CD14-positive monocyte (primary cell): Measurements from ENCODE around the gene TMEM144. TPM values are rescaled to one million over a fixed set of nuclear protein-coding genes. Genes with fewer than 3 reads are reported as not detected.

Source experiments
- DNase-seq, 3 donors: peaks; one replicate each; pipeline ENCODE4 v3.0.0-alpha.2; 2011 to 2022
- H2AFZ ChIP-seq: 2 replicates; pipeline ENCODE4 v1.6.0; 2012; ENCODE audit warnings: mild to moderate bottlenecking, low read depth, low read length, inconsistent platforms; ENCODE audit not compliant: insufficient read depth, poor library complexity, severe bottlenecking
- H3K27ac ChIP-seq, 2 donors: 1 replicate in 1 of 2; 2 replicates in 1 of 2; pipeline ENCODE4 v1.5.1; 2012 to 2013; ENCODE audit warnings: low read length in 2 of 2, control low read depth in 1 of 2, inconsistent platforms in 1 of 2, low read depth in 1 of 2, mild to moderate bottlenecking in 1 of 2
- H3K27me3 ChIP-seq, 2 donors: one replicate each; pipeline versions ENCODE4 v1.6.0 to v1.6.1; 2011 to 2013; ENCODE audit warnings: low read length in 2 of 2; ENCODE audit not compliant: control insufficient read depth in 2 of 2, insufficient read depth in 2 of 2
- H3K36me3 ChIP-seq, 2 donors: replicated peaks in 1 of 2; 1 replicate in 1 of 2; 2 replicates in 1 of 2; pipeline versions ENCODE4 v1.5.1 to v1.6.1; 2012 to 2013; ENCODE audit warnings: low read length in 2 of 2, control low read depth in 1 of 2, inconsistent platforms in 1 of 2, mild to moderate bottlenecking in 1 of 2; ENCODE audit not compliant: insufficient read depth in 2 of 2, control insufficient read depth in 1 of 2
- H3K4me1 ChIP-seq, 2 donors: 1 replicate in 1 of 2; 2 replicates in 1 of 2; pipeline versions ENCODE4 v1.5.1 to v1.6.1; 2012 to 2013; ENCODE audit warnings: low read length in 2 of 2, control low read depth in 1 of 2, inconsistent platforms in 1 of 2, mild to moderate bottlenecking in 1 of 2, moderate library complexity in 1 of 2; ENCODE audit not compliant: insufficient read depth in 2 of 2, control insufficient read depth in 1 of 2
- H3K4me2 ChIP-seq: replicated peaks from 2 replicates; pipeline ENCODE3; 2012; ENCODE audit warnings: low read length, moderate library complexity, mild to moderate bottlenecking; ENCODE audit not compliant: poor library complexity, severe bottlenecking; ENCODE audit errors: extremely low read depth
- H3K4me3 ChIP-seq, 3 experiments: fragments of 200-600 bp in 1 of 3; sonication (generic) in 1 of 3; replicated peaks in 1 of 3; 1 replicate in 2 of 3; 2 replicates in 1 of 3; pipeline ENCODE4 v1.5.1; 2011 to 2013; ENCODE audit warnings: low read length in 3 of 3, mild to moderate bottlenecking in 3 of 3, control low read depth in 2 of 3, low read depth in 2 of 3, inconsistent platforms in 1 of 3, moderate library complexity in 1 of 3
- H3K79me2 ChIP-seq: 2 replicates; pipeline ENCODE4 v1.6.0; 2012; ENCODE audit warnings: mild to moderate bottlenecking, control low read depth, inconsistent platforms, low read length, moderate library complexity; ENCODE audit not compliant: insufficient read depth
- H3K9ac ChIP-seq: 2 replicates; pipeline ENCODE4 v1.6.0; 2017; ENCODE audit warnings: low read length, mild to moderate bottlenecking; ENCODE audit not compliant: insufficient read depth, poor library complexity, severe bottlenecking
- H3K9me3 ChIP-seq, 2 donors: replicated peaks in 1 of 2; 1 replicate in 1 of 2; 2 replicates in 1 of 2; pipeline versions ENCODE4 v1.5.1 to v1.6.1; 2012 to 2013; ENCODE audit warnings: low read length in 2 of 2, control low read depth in 1 of 2; ENCODE audit not compliant: control insufficient read depth in 1 of 2, insufficient read depth in 1 of 2
- H4K20me1 ChIP-seq: 2 replicates; pipeline ENCODE4 v1.6.0; 2012; ENCODE audit warnings: mild to moderate bottlenecking, low read length, control low read depth, moderate library complexity; ENCODE audit not compliant: insufficient read depth
- H3K27ac Mint-ChIP-seq, 7 donors: one replicate each; pipeline ENCODE4 v1.8.0; 2020; ENCODE audit warnings: mild to moderate bottlenecking in 7 of 7, mixed read lengths in 7 of 7, moderate library complexity in 6 of 7, inconsistent platforms in 2 of 7
- H3K27me3 Mint-ChIP-seq, 3 donors: one replicate each; pipeline ENCODE4 v1.8.0; 2021 to 2022; ENCODE audit warnings: low read depth in 3 of 3, mild to moderate bottlenecking in 3 of 3, mixed read lengths in 3 of 3, moderate library complexity in 3 of 3, inconsistent platforms in 1 of 3
- H3K36me3 Mint-ChIP-seq, 2 donors: one replicate each; pipeline ENCODE4 v1.8.0; 2020; ENCODE audit warnings: mixed read lengths in 2 of 2, inconsistent platforms in 1 of 2, mild to moderate bottlenecking in 1 of 2
- H3K4me1 Mint-ChIP-seq: one replicate; pipeline ENCODE4 v1.8.0; 2020; ENCODE audit warnings: mild to moderate bottlenecking, mixed read lengths
- H3K4me3 Mint-ChIP-seq, 2 donors: one replicate each; pipeline ENCODE4 v1.8.0; 2020; ENCODE audit warnings: mild to moderate bottlenecking in 2 of 2, mixed read lengths in 2 of 2, moderate library complexity in 1 of 2
- H3K9me3 Mint-ChIP-seq, 7 donors: one replicate each; pipeline ENCODE4 v1.8.0; 2020 to 2022; ENCODE audit warnings: mixed read lengths in 7 of 7, mild to moderate bottlenecking in 6 of 7, moderate library complexity in 6 of 7, inconsistent platforms in 2 of 7
- CTCF ChIP-seq: fragments of 200-600 bp; IDR thresholded peaks from one replicate; pipeline ENCODE4 v1.8.0; 2022; ENCODE audit warnings: antibody characterized with exemption, mild to moderate bottlenecking
- WGBS: methylation state at CpG from one replicate; pipeline ENCODE4 v1.1.5; 2013; ENCODE audit warnings: missing lambda C conversion rate; ENCODE audit not compliant: insufficient coverage; 5-methylcytosine and 5-hydroxymethylcytosine counted together
- intact Hi-C, 2 donors: fragments of 100-400 bp; cut with micrococcal nuclease; formaldehyde crosslinking; loops; one replicate each; pipeline versions ENCODE4 v1.15.0 to v1.15.1; 2023
- polyA plus RNA-seq, 3 donors: library from polyadenylated mRNA; depleted of rRNA in 1 of 3; unstranded in 2 of 3; stranded (reverse) in 1 of 3; fragments of 300-500 nt in 2 of 3; fragments of >200 nt in 1 of 3; fragmentation: Illumina TruSeq in 2 of 3; gene quantifications; 1 replicate in 2 of 3; 2 replicates in 1 of 3; pipeline ENCODE4 v1.2.3, GENCODE V29; 2012 to 2021

TMEM144 gene
- polyA plus RNA-seq, 3 donors = 1.0 to 27.9 (median 1.5) TPM

GRCh38 chr4:158163941-158164767 is 46.1 kb upstream of the TMEM144 start:
- TF ChIP-seq CTCF = no peak
- Histone ChIP-seq H3K4me3 (no peak overlapping the region), H3K79me2 (peaks cover 94% of the 10 kb centered on the region), H4K20me1 (peaks cover 85% of the 10 kb centered on the region), H3K27me3 (no peaks in the 10 kb centered on the region), H3K4me1 (peaks cover 83 to 94% of the 10 kb centered on the region in 2 donors), H3K27ac (peak overlapping the region in 1 of 2 donors; percentile 17), H2AFZ (no peak overlapping the region), H3K9me3 (no peaks in the 10 kb centered on the region), H3K9ac (no peak overlapping the region), H3K4me2 (peak overlapping the region; percentile 9), H3K36me3 (peaks cover 11 to 38% of the 10 kb centered on the region in 2 donors)
- Mint-ChIP-seq H3K9me3 (no peaks in the 10 kb centered on the region), H3K27ac (peak overlapping the region in 4 of 7 donors; percentile 29 to 78 (median 43)), H3K27me3 (no peaks in the 10 kb centered on the region), H3K36me3 (peaks cover 35 to 56% of the 10 kb centered on the region in 2 donors), H3K4me3 (peak overlapping the region in 1 of 2 donors; percentile 23), H3K4me1 (peaks cover 88% of the 10 kb centered on the region)
- DNase-seq = no peak
- WGBS = 89% methylated on average over 2 of the region's 10 CpGs
- intact Hi-C loops = loop anchor here in 1 of 2 donors (10.0 kb wide), 1 partner anchor 169 kb away; no protein-coding TSS in a partner anchor

GRCh38 chr4:158164768-158165213 is 45.5 kb upstream of the TMEM144 start:
- no peaks in the 10 kb centered on the region for H3K27me3 Mint-ChIP-seq
- Histone ChIP-seq H3K27me3 (no peaks in the 10 kb centered on the region), H3K4me3 (peak overlapping the region in 1 of 3 experiments; percentile 98), H2AFZ (no peak overlapping the region), H3K36me3 (peaks cover 11 to 32% of the 10 kb centered on the region in 2 donors), H3K79me2 (peaks cover 94% of the 10 kb centered on the region), H3K4me2 (peak overlapping the region; percentile 92), H3K9me3 (no peaks in the 10 kb centered on the region), H4K20me1 (peaks cover 79% of the 10 kb centered on the region), H3K27ac (peak overlapping the region in 1 of 2 donors; percentile 17), H3K9ac (no peak overlapping the region), H3K4me1 (peaks cover 86 to 93% of the 10 kb centered on the region in 2 donors)
- peak overlapping the region in 1 of 7 donors; percentile 42 for H3K27ac Mint-ChIP-seq
- no peaks in the 10 kb centered on the region for H3K9me3 Mint-ChIP-seq
- DNase-seq = no peak
- peak overlapping the region in 1 of 2 donors; percentile 83 for H3K4me3 Mint-ChIP-seq
- TF ChIP-seq CTCF = no peak
- H3K4me1 Mint-ChIP-seq = peaks cover 87% of the 10 kb centered on the region
- WGBS = 83% methylated on average over 1 of the region's 3 CpGs
- peaks cover 31 to 50% of the 10 kb centered on the region in 2 donors for H3K36me3 Mint-ChIP-seq
- intact Hi-C loops = loop anchor here in 1 of 2 donors (5.0 to 10.0 kb wide), 2 partner anchors 43 to 170 kb away; no protein-coding TSS in a partner anchor
